Spleen (tissue), 7 donors: ENCODE measurements around the gene RARRES2.

ENCODE experiments used
- CTCF ChIP-seq, 11 experiments: fragments of 200-600 bp in 7 of 11; fragments of 450-650 bp in 4 of 11; sonication (generic) in 4 of 11; IDR thresholded peaks in 8 of 11; conservative IDR thresholded peaks in 3 of 11; 1 replicate in 7 of 11; 2 replicates in 4 of 11; pipeline versions ENCODE4 v1.4.0 to v1.8.0; 2016 to 2021; ENCODE audit warnings: antibody characterized with exemption in 11 of 11, inconsistent platforms in 4 of 11, mild to moderate bottlenecking in 1 of 11
- POLR2A ChIP-seq, 3 donors: fragments of 450-650 bp; IDR thresholded peaks; one replicate each; pipeline ENCODE4 v1.5.1; 2017; ENCODE audit warnings: antibody characterized with exemption in 3 of 3, mild to moderate bottlenecking in 1 of 3
- POLR2AphosphoS5 ChIP-seq, 3 donors: sonication (generic); formaldehyde crosslinking; IDR thresholded peaks; one replicate each; pipeline ENCODE4 v1.5.1; 2017; ENCODE audit warnings: antibody characterized with exemption in 3 of 3
- donor health status: DM: no; HTN: no; CAD: no; lungs with moderate emphysema.
- donor health status: DM: no; HTN: no; CAD: no.
- donor health status: DM: no; HTN: no; CAD: no.

- TF ChIP-seq CTCF (IDR thresholded peaks at IDR 0.05 in 8 of 11, conservative IDR thresholded peaks at IDR 0.05 in 3 of 11): no peak
- no peak for TF ChIP-seq POLR2A (IDR thresholded peaks at IDR 0.05)
- TF ChIP-seq POLR2AphosphoS5 (IDR thresholded peaks at IDR 0.05): no peak
Observed at GRCh38 chr7:150314639-150315239, 26.7 kb downstream of the RARRES2 start.
